GM21737 (cell line): ENCODE data around the gene ZC3H18.
"Not testable (repeated sequence)": the region's sequence is repeated elsewhere in the genome, so short reads cannot be mapped to it uniquely, and the experiment has no call there.

Experiments
- ATAC-seq: cut with Tn5 transposase; IDR thresholded peaks from one replicate; pipeline ENCODE4 v1.9.1; 2021; ENCODE audit warnings: mild to moderate bottlenecking, moderate library complexity; ENCODE audit not compliant: unreplicated experiment

Gene ZC3H18

DNA sequence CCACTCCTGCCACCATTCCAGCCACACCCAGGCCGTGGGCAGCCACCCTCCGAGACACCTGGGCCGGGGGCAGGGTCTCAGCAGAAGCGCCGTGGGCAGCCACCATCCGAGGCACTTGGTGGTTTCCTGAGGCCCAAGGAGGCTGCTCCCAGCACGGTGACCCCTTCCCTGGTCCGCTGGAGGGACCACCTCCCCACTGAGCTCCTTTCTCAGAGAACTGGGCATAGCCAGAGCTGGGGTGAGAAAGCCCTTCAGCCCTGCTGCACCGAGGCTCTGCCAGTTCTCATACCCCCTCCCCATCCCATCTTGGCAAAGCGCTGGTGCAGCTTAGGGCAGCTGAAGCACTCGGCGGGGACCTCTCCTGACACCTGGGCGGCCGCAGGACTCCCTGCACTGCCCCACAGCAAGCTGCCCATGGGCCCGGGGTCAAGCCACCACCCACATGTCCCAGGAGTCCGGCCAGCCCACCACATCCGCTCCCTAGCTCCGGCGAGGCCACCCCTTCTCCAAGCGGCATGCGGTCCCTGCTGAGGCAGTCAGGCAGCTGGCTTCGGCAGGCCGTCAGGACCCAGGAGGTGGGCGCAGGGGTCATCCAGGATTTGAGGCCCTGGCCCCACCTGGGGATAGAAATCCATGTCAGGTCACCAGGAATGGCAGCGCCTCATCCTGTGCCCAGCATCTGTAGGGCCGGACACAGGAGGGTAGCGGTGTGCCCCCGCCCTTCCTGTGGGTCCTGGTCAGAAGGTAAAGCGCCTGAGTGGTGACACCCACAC is 82.0 kb downstream of the ZC3H18 start:
- no peak for ATAC-seq

DNA sequence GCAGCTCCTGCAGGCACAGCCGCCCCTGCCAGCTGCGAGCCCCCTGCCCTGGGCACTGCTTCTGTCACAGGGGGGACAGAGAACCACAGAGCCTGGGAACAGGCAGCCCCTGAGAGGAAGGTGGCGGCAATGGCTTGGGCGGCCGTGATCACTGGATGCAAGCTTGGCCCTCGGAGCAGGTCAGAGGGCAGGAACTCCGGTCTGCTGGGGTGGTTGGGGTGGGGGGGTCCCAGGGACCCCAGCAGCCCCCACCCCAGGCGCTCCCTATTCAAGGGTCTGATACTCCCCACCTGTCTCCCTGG is 82.5 kb downstream of the ZC3H18 start:
- no peak for ATAC-seq

DNA sequence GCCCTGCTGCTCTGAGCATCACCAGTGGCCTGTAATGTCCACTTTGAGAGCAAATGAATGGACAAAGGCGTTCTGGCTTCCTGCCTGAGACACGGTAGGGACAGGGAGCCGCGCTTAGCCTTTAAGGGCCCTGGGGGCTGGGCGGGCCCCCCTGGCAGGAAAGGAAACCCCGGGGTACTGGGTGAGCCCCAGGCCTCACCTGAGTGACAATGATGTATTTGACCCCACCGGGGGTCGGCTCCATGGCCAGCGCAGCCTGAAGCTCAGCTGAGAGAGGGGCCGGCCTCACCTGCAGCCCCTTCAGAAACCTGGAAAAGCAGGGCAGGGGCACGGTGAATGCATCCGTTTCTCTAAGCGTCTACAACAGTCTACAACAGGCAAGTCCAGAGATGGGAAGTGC is 82.9 kb downstream of the ZC3H18 start:
- ATAC-seq: no peak

DNA sequence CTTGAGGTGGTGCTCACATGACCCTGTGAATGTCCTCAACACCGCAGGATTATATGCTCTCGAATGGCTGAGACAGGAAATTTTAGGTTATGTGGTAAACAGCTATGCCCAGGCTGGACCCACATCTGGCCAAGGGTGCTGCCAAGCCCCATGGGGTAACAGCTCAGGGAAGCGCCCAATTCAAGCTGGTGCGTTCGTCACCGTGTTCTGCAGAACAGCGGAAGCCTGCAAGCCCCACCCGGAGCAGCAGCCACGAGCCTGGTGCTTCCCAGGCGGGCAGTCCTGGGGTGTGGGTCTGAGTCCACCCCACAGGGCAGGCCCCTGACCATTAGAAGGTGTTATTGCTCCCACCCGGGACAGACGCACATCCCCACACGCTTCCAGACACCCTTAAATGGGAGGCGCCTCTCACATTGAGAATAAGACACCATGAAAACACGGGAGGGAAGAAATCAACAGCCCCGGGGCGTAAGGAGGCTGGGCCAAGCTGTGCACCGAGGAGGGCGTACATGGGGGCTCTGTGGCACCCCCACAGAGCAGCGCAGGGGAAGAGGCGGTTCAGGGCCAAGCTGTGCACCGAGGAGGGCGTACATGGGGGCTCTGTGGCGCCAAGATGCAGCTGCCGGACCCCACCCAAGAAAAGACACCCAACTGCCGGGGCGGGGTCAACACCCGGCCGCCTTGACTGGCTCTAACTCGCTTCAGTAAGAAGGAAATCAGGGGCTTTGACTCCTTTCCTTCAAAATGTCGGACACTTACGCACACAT is 83.6 kb downstream of the ZC3H18 start:
- ATAC-seq: no peak

- ATAC-seq: no peak
Observed at GRCh38 chr16:88654363-88655052, 84.3 kb downstream of the ZC3H18 start.

- no peak for ATAC-seq
Observed at GRCh38 chr16:88655053-88655732, 85.0 kb downstream of the ZC3H18 start.

GRCh38 chr16:88655733-88656281 is 85.6 kb downstream of the ZC3H18 start:
- ATAC-seq: no peak

DNA sequence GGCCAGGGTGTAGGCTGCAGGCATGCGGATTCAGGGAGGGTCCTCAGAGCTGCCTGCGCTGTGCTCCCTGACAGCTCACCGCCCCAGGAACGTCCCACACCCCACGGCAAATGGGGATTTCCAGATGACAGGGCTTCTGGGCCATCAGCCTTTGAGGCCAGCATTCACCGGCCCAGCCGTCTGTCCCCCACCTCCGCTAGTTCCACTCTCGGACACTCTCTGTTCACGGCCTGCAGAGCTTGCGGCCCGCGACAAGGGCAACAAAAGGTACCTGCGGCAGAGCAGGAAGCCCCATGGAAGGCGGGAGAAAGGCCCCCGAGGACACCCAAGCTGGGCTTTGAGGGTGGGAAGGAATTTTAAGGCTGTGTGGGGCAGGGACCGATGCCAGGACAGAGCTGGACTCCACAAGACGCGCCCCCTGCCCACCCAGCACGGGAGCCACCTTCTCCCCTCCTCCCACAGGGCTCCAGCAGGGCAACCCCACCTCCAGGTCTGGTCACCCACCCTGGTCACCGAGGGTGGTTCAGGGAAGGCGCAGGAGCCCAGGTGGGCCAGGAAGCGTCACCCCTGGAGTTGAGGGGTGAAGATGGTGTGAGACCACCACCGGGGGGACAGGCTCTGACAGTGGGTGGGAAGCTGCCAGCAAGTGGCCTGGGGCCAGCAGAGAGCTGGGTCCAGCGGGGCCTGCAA is 86.2 kb downstream of the ZC3H18 start:
- ATAC-seq: no peak

DNA sequence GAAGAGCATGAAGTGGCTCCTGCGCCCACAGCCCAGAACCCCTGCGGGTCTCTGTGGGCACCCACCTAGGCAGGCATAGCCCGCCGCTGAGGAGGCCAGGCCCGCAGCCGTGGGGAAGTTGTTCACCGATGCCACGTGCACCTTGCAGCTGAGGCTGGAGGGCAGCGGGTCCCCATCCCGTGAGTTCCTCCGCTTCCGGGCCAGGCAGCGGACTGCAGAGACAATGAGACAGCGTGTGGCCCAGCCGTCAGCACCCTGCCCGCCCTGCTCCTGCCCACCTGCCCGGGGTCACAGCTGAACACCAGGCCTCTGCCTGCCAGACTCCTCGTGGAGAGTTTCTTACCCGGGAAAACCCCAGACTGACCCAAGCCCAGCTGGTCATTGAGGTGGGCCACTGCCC is 87.2 kb downstream of the ZC3H18 start:
- ATAC-seq: no peak

DNA sequence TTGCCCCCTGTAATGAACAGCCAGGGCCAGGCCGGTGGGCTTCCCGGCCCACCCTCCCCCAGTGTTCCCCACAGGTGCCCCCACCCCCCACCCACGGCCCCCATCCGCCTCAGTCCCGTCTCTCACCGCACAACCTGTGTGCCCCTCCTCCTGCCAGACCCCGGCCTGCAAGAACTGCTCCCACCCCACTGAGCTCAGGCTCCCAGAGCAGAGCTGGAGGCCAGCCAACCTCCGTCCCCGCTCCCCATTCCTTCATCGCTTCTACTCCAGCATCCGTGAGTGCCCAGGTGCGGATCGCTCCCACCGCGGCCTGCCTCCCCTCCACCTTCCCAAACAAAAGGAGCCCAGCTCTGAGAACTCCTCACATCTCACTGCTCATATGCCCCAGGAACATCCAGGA is 88.5 kb downstream of the ZC3H18 start:
- ATAC-seq: no peak

DNA sequence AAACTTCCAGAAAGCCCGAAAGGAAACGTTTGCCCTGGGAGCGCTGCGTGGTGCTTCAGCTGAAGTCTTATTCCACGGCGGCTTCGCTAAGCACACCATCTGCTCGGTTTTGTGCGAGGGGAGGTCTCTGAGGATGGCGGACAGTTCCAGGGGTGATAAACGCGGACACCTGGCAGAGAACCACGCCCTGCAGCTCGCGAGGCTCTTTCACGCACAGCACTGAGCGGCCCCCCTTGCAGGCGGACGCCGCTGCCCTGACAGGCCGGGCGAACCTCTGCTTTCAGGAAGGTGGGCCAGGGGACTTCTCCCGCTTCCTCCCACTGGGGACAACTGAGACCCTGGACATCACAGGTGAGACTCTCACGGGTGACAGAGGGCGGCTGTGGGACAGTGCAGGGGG is 89.0 kb downstream of the ZC3H18 start:
- ATAC-seq: no peak

DNA sequence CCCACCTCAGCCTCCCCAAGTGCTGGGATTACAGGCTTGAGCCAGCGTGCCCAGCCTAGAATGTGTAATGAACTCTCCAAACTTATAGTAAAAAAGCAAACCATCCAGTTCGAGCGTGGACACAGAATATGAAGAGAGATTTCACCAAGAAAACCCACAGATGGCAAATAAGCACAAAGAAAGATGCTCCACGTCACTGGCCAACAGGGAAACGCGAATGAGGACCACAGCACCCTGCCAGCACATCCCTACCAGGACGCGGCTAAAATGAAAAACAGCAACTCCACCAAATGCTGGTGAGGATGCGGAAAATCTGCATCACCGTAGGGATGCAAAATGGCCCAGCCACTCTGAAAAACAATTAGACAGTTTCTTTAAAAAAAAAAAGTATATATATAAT is 91.3 kb downstream of the ZC3H18 start:
- no peak for ATAC-seq

DNA sequence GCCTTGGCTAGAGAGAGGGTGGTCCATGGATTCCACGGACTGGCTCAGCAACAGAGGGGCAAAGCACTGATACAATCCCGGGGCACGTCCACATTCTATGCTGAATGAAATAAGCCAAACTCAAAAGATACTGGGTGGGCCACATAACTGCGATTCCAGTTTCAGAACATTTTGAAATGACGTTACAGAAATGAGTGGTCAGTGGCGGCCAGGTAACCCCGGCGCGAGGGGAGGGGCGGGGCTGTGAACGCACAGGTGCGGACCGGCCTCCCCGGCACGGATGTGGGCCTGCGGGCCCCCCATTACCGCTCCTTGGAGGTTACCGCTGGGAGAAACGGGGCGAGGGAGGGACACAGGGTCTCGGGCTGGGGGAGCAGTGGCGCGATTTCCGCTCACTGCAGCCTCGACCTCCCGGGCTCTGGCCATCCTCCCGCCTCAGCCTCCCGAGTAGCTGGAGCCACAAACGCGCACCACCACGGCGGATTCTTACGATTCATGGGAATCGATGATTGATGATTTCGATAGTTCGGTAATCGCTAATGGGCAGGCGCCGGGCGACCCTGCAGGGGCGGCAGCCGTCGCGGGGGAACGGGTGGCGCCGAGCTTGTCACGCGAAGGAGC is 92.1 kb downstream of the ZC3H18 start:
- ATAC-seq: peak; percentile 1

GRCh38 chr16:88662843-88663606 is 92.8 kb downstream of the ZC3H18 start, which contains the start of gene MVD:
MVD (minus strand) TSS chr16:88663091; CDS start chr16:88663080, 11 bp downstream.
- peak; percentile 93 for ATAC-seq

- ATAC-seq: no peak
Observed at GRCh38 chr16:88665148-88665547, 94.9 kb downstream of the ZC3H18 start.

DNA sequence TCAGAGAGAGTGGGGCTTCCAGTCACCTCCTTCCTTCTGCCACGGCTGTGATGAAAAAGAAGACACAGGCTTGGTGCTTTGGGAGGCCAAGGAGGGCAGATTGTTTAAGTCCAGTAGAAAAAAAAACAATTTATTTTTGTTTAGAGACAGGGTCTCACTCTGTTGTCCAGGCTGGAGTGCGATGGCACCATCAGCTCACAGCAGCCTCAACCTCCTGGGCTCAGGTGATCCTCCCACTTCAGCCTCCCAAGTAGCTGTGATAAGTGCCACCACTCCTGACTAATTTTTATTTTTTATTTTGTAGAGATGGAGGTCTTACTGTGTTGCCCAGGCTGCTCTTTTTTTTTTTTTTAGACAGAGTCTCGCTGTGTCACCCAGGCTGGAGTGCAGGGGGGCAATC is 95.4 kb downstream of the ZC3H18 start:
- ATAC-seq: no peak

DNA sequence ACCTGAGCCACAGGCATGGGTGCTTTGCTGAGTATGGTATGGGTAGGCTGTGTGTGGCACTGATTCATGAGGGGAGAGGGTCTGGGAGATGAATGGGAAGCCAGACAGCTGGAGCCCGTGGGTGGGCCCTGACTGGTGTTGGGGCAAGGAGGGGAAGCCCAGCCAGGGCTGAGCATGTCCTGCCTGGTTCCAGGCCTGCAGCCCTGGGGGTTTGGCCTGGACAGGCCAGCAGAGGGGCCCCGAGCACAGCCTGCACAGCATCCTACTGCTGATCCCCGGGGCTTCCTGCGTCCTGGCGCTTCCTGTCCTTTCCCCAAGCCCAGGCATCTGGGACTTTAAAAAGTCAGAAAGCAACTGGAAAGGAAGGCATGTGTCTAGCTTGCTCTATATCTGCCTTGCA is 97.3 kb downstream of the ZC3H18 start:
- ATAC-seq: no peak

DNA sequence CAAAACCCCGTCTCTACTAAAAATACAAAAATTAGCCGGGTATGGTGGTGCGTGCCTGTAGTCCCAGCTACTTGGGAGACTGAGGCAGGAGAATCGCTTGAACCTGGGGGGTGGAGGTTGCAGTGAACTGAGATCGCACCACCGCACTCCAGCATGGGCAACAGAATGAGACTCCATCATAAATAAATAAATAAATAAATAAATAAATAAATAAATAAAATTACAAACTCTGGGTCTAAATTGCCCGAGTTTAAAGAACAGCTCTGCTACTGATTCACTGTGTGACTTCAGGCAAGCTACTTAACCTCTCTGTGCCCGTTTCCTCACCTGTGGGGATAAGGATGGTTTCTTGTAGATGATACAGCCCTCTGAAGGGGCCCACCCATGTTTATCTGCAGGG is 99.3 kb downstream of the ZC3H18 start:
- not testable (repeated sequence) for ATAC-seq

DNA sequence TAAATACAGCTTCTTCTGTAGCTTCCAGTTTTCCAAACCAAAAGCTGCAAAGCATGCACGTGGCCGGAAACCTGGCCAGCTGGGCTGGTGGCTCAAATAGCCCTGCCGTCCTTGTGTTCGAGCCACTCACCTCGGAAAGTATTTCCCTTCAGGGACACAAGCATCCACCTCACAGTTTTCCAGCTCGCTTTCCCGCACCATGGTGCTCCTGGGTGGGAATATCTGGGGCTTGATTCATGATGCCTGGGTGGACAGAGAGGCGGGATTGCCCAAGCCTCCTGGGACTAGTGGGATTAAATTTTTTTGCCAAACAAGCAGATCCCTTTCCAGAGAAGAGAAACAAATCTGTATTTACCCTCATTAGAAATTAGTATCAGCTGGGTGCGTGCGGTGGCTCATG is 99.8 kb downstream of the ZC3H18 start:
- ATAC-seq: no peak
